Mesenchymal stem cell (in vitro differentiated cells and primary cell): ENCODE measurements around the gene LRRC51. TPM values are rescaled to one million over a fixed set of nuclear protein-coding genes. Genes with fewer than 3 reads are reported as not detected.

Source experiments
- DNase-seq: peaks from one replicate; pipeline ENCODE4 v3.0.0-alpha.2; 2013
- H2AFZ ChIP-seq: one replicate; pipeline ENCODE4 v1.6.1; 2013; ENCODE audit warnings: low read depth, mild to moderate bottlenecking, control low read depth, inconsistent platforms, low read length, moderate library complexity
- H2AK5ac ChIP-seq: 2 replicates; pipeline ENCODE4 v1.6.1; 2013; ENCODE audit warnings: low read length, moderate library complexity, mild to moderate bottlenecking, inconsistent platforms; ENCODE audit not compliant: severe bottlenecking
- H2BK120ac ChIP-seq: one replicate; pipeline ENCODE4 v1.6.1; 2013; ENCODE audit warnings: low read depth, mild to moderate bottlenecking, inconsistent platforms, low read length, moderate library complexity
- H2BK12ac ChIP-seq, 2 experiments: one replicate each; pipeline ENCODE4 v1.6.1; 2013; ENCODE audit warnings: inconsistent platforms in 2 of 2, low read length in 2 of 2, mild to moderate bottlenecking in 2 of 2, moderate library complexity in 2 of 2, control low read depth in 1 of 2
- H2BK15ac ChIP-seq: one replicate; pipeline ENCODE4 v1.6.1; 2013; ENCODE audit warnings: mild to moderate bottlenecking, low read depth, inconsistent platforms; ENCODE audit not compliant: poor library complexity, severe bottlenecking
- H2BK5ac ChIP-seq: 2 replicates; pipeline ENCODE4 v1.6.1; 2013; ENCODE audit warnings: low read depth, mild to moderate bottlenecking, low read length, control low read depth, inconsistent platforms; ENCODE audit not compliant: poor library complexity, severe bottlenecking
- H3K14ac ChIP-seq, 2 experiments: one replicate each; pipeline ENCODE4 v1.6.1; 2013; ENCODE audit warnings: inconsistent platforms in 2 of 2, low read length in 2 of 2, control low read depth in 1 of 2, mild to moderate bottlenecking in 1 of 2, moderate library complexity in 1 of 2
- H3K18ac ChIP-seq, 2 experiments: one replicate each; pipeline ENCODE4 v1.6.1; 2013; ENCODE audit warnings: inconsistent platforms in 2 of 2, low read length in 2 of 2, control low read depth in 1 of 2, low read depth in 1 of 2, mild to moderate bottlenecking in 1 of 2
- H3K23ac ChIP-seq, 2 experiments: one replicate each; pipeline ENCODE4 v1.6.1; 2013; ENCODE audit warnings: inconsistent platforms in 2 of 2, low read length in 2 of 2, mild to moderate bottlenecking in 2 of 2, moderate library complexity in 2 of 2, control low read depth in 1 of 2
- H3K27ac ChIP-seq: 2 replicates; pipeline ENCODE4 v1.5.1; 2013; ENCODE audit warnings: mild to moderate bottlenecking, moderate library complexity, low read length, control low read depth, inconsistent platforms; ENCODE audit not compliant: poor library complexity, severe bottlenecking
- H3K27me3 ChIP-seq, 2 experiments: 2 replicates each; pipeline versions ENCODE4 v1.6.1 to v1.7.0; 2013; ENCODE audit warnings: low read length in 2 of 2, mild to moderate bottlenecking in 2 of 2, moderate library complexity in 2 of 2, control low read depth in 1 of 2, inconsistent platforms in 1 of 2; ENCODE audit not compliant: control insufficient read depth in 1 of 2, insufficient read depth in 1 of 2
- H3K36me3 ChIP-seq, 2 experiments: 2 replicates each; pipeline versions ENCODE4 v1.6.1 to v1.7.0; 2013; ENCODE audit warnings: low read length in 2 of 2, control low read depth in 1 of 2, inconsistent platforms in 1 of 2, low read depth in 1 of 2, mild to moderate bottlenecking in 1 of 2; ENCODE audit not compliant: insufficient read depth in 2 of 2, control insufficient read depth in 1 of 2
- H3K4ac ChIP-seq, 2 experiments: one replicate each; pipeline ENCODE4 v1.6.1; 2013; ENCODE audit warnings: inconsistent platforms in 2 of 2, low read length in 2 of 2, mild to moderate bottlenecking in 2 of 2, moderate library complexity in 2 of 2, control low read depth in 1 of 2, low read depth in 1 of 2
- H3K4me1 ChIP-seq: 2 replicates; pipeline ENCODE4 v1.6.1; 2013; ENCODE audit warnings: low read depth, low read length, control low read depth; ENCODE audit not compliant: control insufficient read depth, insufficient read depth
- H3K4me2 ChIP-seq: 2 replicates; pipeline ENCODE4 v1.6.1; 2013; ENCODE audit warnings: low read length, mild to moderate bottlenecking, inconsistent platforms; ENCODE audit not compliant: poor library complexity, severe bottlenecking
- H3K4me3 ChIP-seq, 2 experiments: 2 replicates each; pipeline versions ENCODE4 v1.5.1 to v1.7.0; 2013; ENCODE audit warnings: low read length in 2 of 2, mild to moderate bottlenecking in 2 of 2, control low read depth in 1 of 2, low read depth in 1 of 2; ENCODE audit not compliant: insufficient read depth in 1 of 2
- H3K79me1 ChIP-seq: replicated peaks from 2 replicates; pipeline ENCODE4 v1.6.1; 2013; ENCODE audit warnings: mild to moderate bottlenecking, control low read depth, low read length, inconsistent platforms; ENCODE audit not compliant: poor library complexity, severe bottlenecking
- H3K9ac ChIP-seq: 2 replicates; pipeline ENCODE4 v1.7.0; 2013; ENCODE audit warnings: mild to moderate bottlenecking, low read length, moderate library complexity
- H3K9me3 ChIP-seq: 2 replicates; pipeline ENCODE4 v1.7.0; 2013; ENCODE audit warnings: mild to moderate bottlenecking, low read length; ENCODE audit not compliant: control insufficient read depth
- H4K8ac ChIP-seq: one replicate; pipeline ENCODE4 v1.6.1; 2013; ENCODE audit warnings: inconsistent platforms, mild to moderate bottlenecking, low read length, moderate library complexity
- H4K91ac ChIP-seq: one replicate; pipeline ENCODE4 v1.6.1; 2013; ENCODE audit warnings: mild to moderate bottlenecking, low read length, inconsistent platforms
- WGBS: methylation state at CpG from one replicate; pipeline ENCODE4 v1.1.7; 2013; ENCODE audit warnings: mixed read lengths; 5-methylcytosine and 5-hydroxymethylcytosine counted together
- small RNA-seq: library from polyadenylated mRNA; stranded (forward); fragments of <200 nt; extraction: miRNeasy Mini kit (QIAGEN cat#:217004); gene quantifications from one replicate; pipeline ENCODE3, GENCODE V24; 2013; ENCODE audit warnings: low read depth

LRRC51 gene

DNA sequence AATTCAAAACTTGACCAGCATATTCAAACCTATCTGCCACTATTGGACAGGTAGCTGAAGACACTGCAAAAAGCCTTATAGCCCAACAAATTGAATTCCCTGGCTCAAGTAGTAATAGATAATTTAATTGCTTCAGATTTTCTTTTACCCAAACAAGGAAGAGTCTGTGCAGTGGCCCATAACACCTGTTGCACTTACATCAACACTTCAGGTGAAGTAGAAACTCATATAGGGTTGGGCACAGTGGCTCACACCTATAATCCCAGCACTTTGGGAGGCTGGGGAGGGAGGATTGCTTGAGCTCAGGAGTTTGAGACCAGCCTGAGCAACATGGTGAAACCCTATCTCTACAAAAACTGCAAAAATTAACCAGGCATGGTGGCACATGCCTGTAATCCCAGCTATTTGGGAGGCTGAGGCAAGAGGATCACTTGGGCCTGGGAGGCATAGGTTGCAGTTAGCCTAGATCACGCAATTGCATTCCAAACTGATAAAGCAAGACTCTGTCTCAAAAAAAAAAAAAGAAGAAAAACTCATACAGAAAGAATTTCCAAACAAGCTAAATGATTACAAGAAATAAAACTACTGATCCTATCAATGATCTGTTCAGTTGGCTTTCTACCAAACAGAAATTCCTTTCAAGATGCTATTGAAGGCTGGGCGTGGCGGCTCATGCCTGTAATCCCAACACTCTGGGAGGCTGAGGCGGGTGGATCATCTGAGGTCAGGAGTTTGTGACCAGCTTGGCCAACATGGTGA is 64.3 kb downstream of the LRRC51 start:
- Histone ChIP-seq H2AK5ac (no peak overlapping the region), H4K8ac (no peak overlapping the region), H3K36me3 (no peaks in the 10 kb centered on the region), H3K9me3 (no peaks in the 10 kb centered on the region), H2BK120ac (no peak overlapping the region), H3K4me2 (no peak overlapping the region), H4K91ac (no peak overlapping the region), H3K14ac (no peak overlapping the region), H3K4me3 (no peak overlapping the region), H3K4ac (no peak overlapping the region), H3K18ac (no peak overlapping the region), H3K27me3 (no peaks in the 10 kb centered on the region), H3K9ac (peak overlapping the region; percentile 66), H2BK5ac (no peak overlapping the region), H2BK12ac (no peak overlapping the region), H3K4me1 (no peaks in the 10 kb centered on the region), H2BK15ac (no peak overlapping the region), H3K27ac (peak overlapping the region; percentile 53), H3K23ac (no peak overlapping the region), H3K79me1 (no peaks in the 10 kb centered on the region), H2AFZ (no peak overlapping the region)
- WGBS = 87% methylated on average over 4 of the region's 4 CpGs
- DNase-seq = peak; percentile 44

Small RNA genes lying within 50 kb of the gene (small RNA-seq; reads per million reads assigned to genes)
- gene MIR3165 = not detected
- gene RNU6-72P = not detected
